HepG2 (cell line): Measurements from ENCODE around the gene OST4.

Source experiments
- BRCA1 ChIP-seq: sonication (generic); formaldehyde crosslinking; IDR thresholded peaks from 2 replicates; pipeline ENCODE4 v1.4.0; 2020; ENCODE audit warnings: missing genetic modification reagents
- CHD2 ChIP-seq: IDR thresholded peaks from 2 replicates; pipeline ENCODE4 v1.6.1; 2011; ENCODE audit warnings: low read depth, low read length, improper control_type of control experiment
- MTF2 ChIP-seq: sonication (generic); formaldehyde crosslinking; IDR thresholded peaks from 2 replicates; pipeline ENCODE4 v1.5.0; 2020; ENCODE audit warnings: missing genetic modification reagents, borderline replicate concordance
- RAD21 ChIP-seq: fragments of 450-650 bp; formaldehyde crosslinking; IDR thresholded peaks from 2 replicates; pipeline ENCODE4 v1.5.0; 2020; ENCODE audit warnings: mild to moderate bottlenecking
- ZNF430 ChIP-seq: sonication (generic); formaldehyde crosslinking; IDR thresholded peaks from 2 replicates; pipeline ENCODE4 v1.9.0; 2021; ENCODE audit warnings: mild to moderate bottlenecking, missing genetic modification reagents
- ZNF460 ChIP-seq: sonication (generic); formaldehyde crosslinking; IDR thresholded peaks from 2 replicates; pipeline ENCODE4 v1.5.1; 2020; ENCODE audit warnings: missing genetic modification reagents, mild to moderate bottlenecking, borderline replicate concordance
- TF ChIP-seq, protein P1 (sequence below): sonication (generic); formaldehyde crosslinking; IDR thresholded peaks from 2 replicates; pipeline ENCODE4 v1.5.0; 2020; ENCODE audit warnings: mild to moderate bottlenecking, missing genetic modification reagents, moderate library complexity
- TF ChIP-seq, protein P2 (sequence below): sonication (generic); formaldehyde crosslinking; IDR thresholded peaks from 2 replicates; pipeline ENCODE4 v1.8.0; 2022; ENCODE audit warnings: missing genetic modification reagents, low read depth, mild to moderate bottlenecking, borderline replicate concordance
- TF ChIP-seq, protein P3 (sequence below): sonication (generic); formaldehyde crosslinking; IDR thresholded peaks from 2 replicates; pipeline ENCODE4 v1.5.1; 2020; ENCODE audit warnings: missing genetic modification reagents, mild to moderate bottlenecking, borderline replicate concordance

DNA sequence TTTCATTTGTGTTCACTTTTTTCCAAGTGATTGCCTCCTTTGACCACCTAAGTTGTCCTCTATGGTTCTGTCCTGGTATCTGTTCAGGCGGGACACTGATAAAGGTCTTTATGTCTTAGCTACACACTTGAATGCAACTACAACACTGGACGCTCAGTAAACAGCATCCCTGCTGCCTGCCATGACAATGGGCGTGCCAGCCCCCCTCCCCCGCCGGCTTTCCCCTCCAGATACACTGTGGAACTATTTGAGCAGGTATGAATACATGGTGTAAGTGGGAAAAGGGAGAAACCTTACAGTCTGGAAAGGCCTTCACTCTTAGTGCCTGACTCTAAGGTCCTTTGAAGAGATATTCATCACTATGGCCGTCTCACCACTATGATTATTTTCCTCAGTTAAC is 14.3 kb downstream of the OST4 start:
- TF ChIP-seq RAD21 (no peak), CHD2 (no peak), BRCA1 (CRISPR knock-in tag) (no peak), ZNF460 (no peak), ZNF430 (CRISPR knock-in tag) (no peak), MTF2 (CRISPR knock-in tag) (no peak)
- TF ChIP-seq, protein P1, sequence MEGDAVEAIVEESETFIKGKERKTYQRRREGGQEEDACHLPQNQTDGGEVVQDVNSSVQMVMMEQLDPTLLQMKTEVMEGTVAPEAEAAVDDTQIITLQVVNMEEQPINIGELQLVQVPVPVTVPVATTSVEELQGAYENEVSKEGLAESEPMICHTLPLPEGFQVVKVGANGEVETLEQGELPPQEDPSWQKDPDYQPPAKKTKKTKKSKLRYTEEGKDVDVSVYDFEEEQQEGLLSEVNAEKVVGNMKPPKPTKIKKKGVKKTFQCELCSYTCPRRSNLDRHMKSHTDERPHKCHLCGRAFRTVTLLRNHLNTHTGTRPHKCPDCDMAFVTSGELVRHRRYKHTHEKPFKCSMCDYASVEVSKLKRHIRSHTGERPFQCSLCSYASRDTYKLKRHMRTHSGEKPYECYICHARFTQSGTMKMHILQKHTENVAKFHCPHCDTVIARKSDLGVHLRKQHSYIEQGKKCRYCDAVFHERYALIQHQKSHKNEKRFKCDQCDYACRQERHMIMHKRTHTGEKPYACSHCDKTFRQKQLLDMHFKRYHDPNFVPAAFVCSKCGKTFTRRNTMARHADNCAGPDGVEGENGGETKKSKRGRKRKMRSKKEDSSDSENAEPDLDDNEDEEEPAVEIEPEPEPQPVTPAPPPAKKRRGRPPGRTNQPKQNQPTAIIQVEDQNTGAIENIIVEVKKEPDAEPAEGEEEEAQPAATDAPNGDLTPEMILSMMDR (CRISPR knock-in tag): no peak
- TF ChIP-seq, protein P2, sequence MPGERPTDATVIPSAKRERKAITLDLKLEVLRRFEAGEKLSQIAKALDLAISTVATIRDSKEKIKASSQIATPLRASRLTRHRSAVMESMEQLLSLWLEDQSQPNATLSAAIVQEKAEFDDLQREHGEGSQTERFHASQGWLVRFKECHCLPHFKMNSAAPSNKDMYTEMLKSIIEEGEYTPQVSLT (CRISPR knock-in tag): no peak
- TF ChIP-seq, protein P3, sequence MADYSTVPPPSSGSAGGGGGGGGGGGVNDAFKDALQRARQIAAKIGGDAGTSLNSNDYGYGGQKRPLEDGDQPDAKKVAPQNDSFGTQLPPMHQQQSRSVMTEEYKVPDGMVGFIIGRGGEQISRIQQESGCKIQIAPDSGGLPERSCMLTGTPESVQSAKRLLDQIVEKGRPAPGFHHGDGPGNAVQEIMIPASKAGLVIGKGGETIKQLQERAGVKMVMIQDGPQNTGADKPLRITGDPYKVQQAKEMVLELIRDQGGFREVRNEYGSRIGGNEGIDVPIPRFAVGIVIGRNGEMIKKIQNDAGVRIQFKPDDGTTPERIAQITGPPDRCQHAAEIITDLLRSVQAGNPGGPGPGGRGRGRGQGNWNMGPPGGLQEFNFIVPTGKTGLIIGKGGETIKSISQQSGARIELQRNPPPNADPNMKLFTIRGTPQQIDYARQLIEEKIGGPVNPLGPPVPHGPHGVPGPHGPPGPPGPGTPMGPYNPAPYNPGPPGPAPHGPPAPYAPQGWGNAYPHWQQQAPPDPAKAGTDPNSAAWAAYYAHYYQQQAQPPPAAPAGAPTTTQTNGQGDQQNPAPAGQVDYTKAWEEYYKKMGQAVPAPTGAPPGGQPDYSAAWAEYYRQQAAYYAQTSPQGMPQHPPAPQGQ (CRISPR knock-in tag): no peak
